ENCODE data around the gene KLHL33.

Gene KLHL33

GRCh38 chr14:20417250-20418186 is 18.4 kb downstream of the KLHL33 start:
- in situ Hi-C loops (cut with MboI; ENCODE audit: low sequenced_read_pairs): no loop called here

- in situ Hi-C loops (cut with MboI; ENCODE audit: low sequenced_read_pairs): no loop called here
Observed at GRCh38 chr14:20416223-20416622, 19.7 kb downstream of the KLHL33 start.

- in situ Hi-C loops (cut with MboI; ENCODE audit: low sequenced_read_pairs): no loop called here
Observed at GRCh38 chr14:20415782-20416206, 20.2 kb downstream of the KLHL33 start.

GRCh38 chr14:20413744-20414082 is 22.3 kb downstream of the KLHL33 start:
- in situ Hi-C loops (cut with MboI; ENCODE audit: low sequenced_read_pairs): no loop called here

GRCh38 chr14:20412876-20413743 is 22.9 kb downstream of the KLHL33 start, which contains the start of gene TEP1:
TSS of gene TEP1 (minus strand) at chr14:20413501. CDS start at chr14:20408439, 5,062 bp downstream.
- in situ Hi-C loops (cut with MboI; ENCODE audit: low sequenced_read_pairs): no loop called here

- in situ Hi-C loops (cut with MboI; ENCODE audit: low sequenced_read_pairs): no loop called here
Observed at GRCh38 chr14:20412411-20412810, 23.6 kb downstream of the KLHL33 start.

GRCh38 chr14:20409226-20409625 is 26.7 kb downstream of the KLHL33 start:
- in situ Hi-C loops (cut with MboI; ENCODE audit: low sequenced_read_pairs): no loop called here

GRCh38 chr14:20403521-20403920 is 32.4 kb downstream of the KLHL33 start:
- in situ Hi-C loops (cut with MboI; ENCODE audit: low sequenced_read_pairs): no loop called here

GRCh38 chr14:20400965-20401593 is 34.9 kb downstream of the KLHL33 start:
- in situ Hi-C loops (cut with MboI; ENCODE audit: low sequenced_read_pairs): no loop called here

GRCh38 chr14:20400589-20400964 is 35.4 kb downstream of the KLHL33 start:
- in situ Hi-C loops (cut with MboI; ENCODE audit: low sequenced_read_pairs): no loop called here

- in situ Hi-C loops (cut with MboI; ENCODE audit: low sequenced_read_pairs): no loop called here
Observed at GRCh38 chr14:20397511-20397910, 38.5 kb downstream of the KLHL33 start.

- in situ Hi-C loops (cut with MboI; ENCODE audit: low sequenced_read_pairs): no loop called here
Observed at GRCh38 chr14:20391505-20391904, 44.5 kb downstream of the KLHL33 start.

GRCh38 chr14:20388159-20388558 is 47.8 kb downstream of the KLHL33 start:
- in situ Hi-C loops (cut with MboI; ENCODE audit: low sequenced_read_pairs): no loop called here

GRCh38 chr14:20387576-20387975 is 48.4 kb downstream of the KLHL33 start:
- in situ Hi-C loops (cut with MboI; ENCODE audit: low sequenced_read_pairs): no loop called here

- in situ Hi-C loops (cut with MboI; ENCODE audit: low sequenced_read_pairs): no loop called here
Observed at GRCh38 chr14:20386276-20386855, 49.6 kb downstream of the KLHL33 start.

GRCh38 chr14:20384886-20385285 is 51.1 kb downstream of the KLHL33 start:
- in situ Hi-C loops (cut with MboI; ENCODE audit: low sequenced_read_pairs): no loop called here

- in situ Hi-C loops (cut with MboI; ENCODE audit: low sequenced_read_pairs): no loop called here
Observed at GRCh38 chr14:20384321-20384720, 51.6 kb downstream of the KLHL33 start.

- in situ Hi-C loops (cut with MboI; ENCODE audit: low sequenced_read_pairs): no loop called here
Observed at GRCh38 chr14:20383636-20384035, 52.3 kb downstream of the KLHL33 start.

- in situ Hi-C loops (cut with MboI; ENCODE audit: low sequenced_read_pairs): no loop called here
Observed at GRCh38 chr14:20383032-20383431, 52.9 kb downstream of the KLHL33 start.

- in situ Hi-C loops (cut with MboI; ENCODE audit: low sequenced_read_pairs): no loop called here
Observed at GRCh38 chr14:20382526-20382925, 53.4 kb downstream of the KLHL33 start.

- in situ Hi-C loops (cut with MboI; ENCODE audit: low sequenced_read_pairs): no loop called here
Observed at GRCh38 chr14:20381341-20381740, 54.6 kb downstream of the KLHL33 start.
